Uterus (tissue), 2 donors: Measurements from ENCODE around the gene TBC1D10A.

ENCODE experiments used
- POLR2A ChIP-seq, 2 donors: fragments of 450-650 bp; IDR thresholded peaks; one replicate each; pipeline ENCODE4 v1.6.1; 2016; ENCODE audit warnings: antibody characterized with exemption in 2 of 2, mild to moderate bottlenecking in 1 of 2, moderate library complexity in 1 of 2
- TF ChIP-seq, protein P1 (sequence below), 4 experiments: fragments of 200-600 bp in 2 of 4; fragments of 450-650 bp in 2 of 4; sonication (generic) in 2 of 4; IDR thresholded peaks; one replicate each; pipeline ENCODE4 v1.5.1; 2016 to 2019; ENCODE audit warnings: antibody characterized with exemption in 4 of 4, mild to moderate bottlenecking in 2 of 4, moderate library complexity in 1 of 4

GRCh38 chr22:30307041-30307574 is 19.6 kb downstream of the TBC1D10A start:
- TF ChIP-seq, protein P1, sequence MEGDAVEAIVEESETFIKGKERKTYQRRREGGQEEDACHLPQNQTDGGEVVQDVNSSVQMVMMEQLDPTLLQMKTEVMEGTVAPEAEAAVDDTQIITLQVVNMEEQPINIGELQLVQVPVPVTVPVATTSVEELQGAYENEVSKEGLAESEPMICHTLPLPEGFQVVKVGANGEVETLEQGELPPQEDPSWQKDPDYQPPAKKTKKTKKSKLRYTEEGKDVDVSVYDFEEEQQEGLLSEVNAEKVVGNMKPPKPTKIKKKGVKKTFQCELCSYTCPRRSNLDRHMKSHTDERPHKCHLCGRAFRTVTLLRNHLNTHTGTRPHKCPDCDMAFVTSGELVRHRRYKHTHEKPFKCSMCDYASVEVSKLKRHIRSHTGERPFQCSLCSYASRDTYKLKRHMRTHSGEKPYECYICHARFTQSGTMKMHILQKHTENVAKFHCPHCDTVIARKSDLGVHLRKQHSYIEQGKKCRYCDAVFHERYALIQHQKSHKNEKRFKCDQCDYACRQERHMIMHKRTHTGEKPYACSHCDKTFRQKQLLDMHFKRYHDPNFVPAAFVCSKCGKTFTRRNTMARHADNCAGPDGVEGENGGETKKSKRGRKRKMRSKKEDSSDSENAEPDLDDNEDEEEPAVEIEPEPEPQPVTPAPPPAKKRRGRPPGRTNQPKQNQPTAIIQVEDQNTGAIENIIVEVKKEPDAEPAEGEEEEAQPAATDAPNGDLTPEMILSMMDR (IDR thresholded peaks at IDR 0.05): no peak
- no peak for TF ChIP-seq POLR2A (IDR thresholded peaks at IDR 0.05)
